Pancreas (tissue), 10 donors: Measurements from ENCODE around the gene GALNT9. TPM values are rescaled to one million over a fixed set of nuclear protein-coding genes. Genes with fewer than 3 reads are reported as not detected.

ENCODE experiments used
- ATAC-seq, 4 donors: fragments of 200-7000 bp; cut with Tn5 transposase; one replicate each; pipeline versions ENCODE4 v1.8.0 to v1.9.1; 2020; ENCODE audit warnings: mild to moderate bottlenecking in 4 of 4, moderate library complexity in 4 of 4
- DNase-seq, 6 donors: peaks; one replicate each; pipeline ENCODE4 v3.0.0-alpha.2; 2020
- FAIRE-seq: peaks from 2 replicates; lab custom pipeline; 2012; peaks lifted over from hg19 to GRCh38; lab: Jason Lieb, UNC
- H3K27ac ChIP-seq, 4 donors: fragments of 200-600 bp; sonication (generic); 1 replicate in 3 of 4; 2 replicates in 1 of 4; pipeline versions ENCODE4 v1.5.0 to v1.8.0; 2020
- H3K27me3 ChIP-seq, 4 donors: fragments of 200-600 bp; one replicate each; pipeline ENCODE4 v1.8.0; 2021
- H3K36me3 ChIP-seq, 3 donors: fragments of 200-600 bp; sonication (generic) in 1 of 3; one replicate each; pipeline versions ENCODE4 v1.5.0 to v1.8.0; 2020 to 2021
- H3K4me1 ChIP-seq, 3 donors: fragments of 200-600 bp; one replicate each; pipeline ENCODE4 v1.8.0; 2021
- H3K4me3 ChIP-seq, 4 donors: fragments of 200-600 bp; sonication (generic) in 2 of 4; one replicate each; pipeline versions ENCODE4 v1.5.0 to v1.8.0; 2020 to 2021
- H3K9me3 ChIP-seq, 4 donors: fragments of 200-600 bp; one replicate each; pipeline ENCODE4 v1.8.0; 2021
- WGBS, 2 donors: extraction: QIAGEN DNeasy Blood & Tissue Kit; methylation state at CpG; one replicate each; pipeline ENCODE4 v1.1.7; 2013; 5-methylcytosine and 5-hydroxymethylcytosine counted together
- intact Hi-C, 3 donors: fragments of 100-400 bp; cut with DNase I; formaldehyde crosslinking; loops; one replicate each; pipeline versions ENCODE4 v1.11.1 to v1.14.2; 2022
- polyA plus RNA-seq, 2 donors: library from polyadenylated mRNA; stranded (reverse); fragments of 200-250 nt; gene quantifications; one replicate each; pipeline ENCODE4 v1.2.3, GENCODE V29; 2013
- total RNA-seq, 6 donors: library from RNA; stranded (reverse); fragmentation: NEBNext Ultra II Directional in 4 of 6; extraction: Animal tissue kit (Norgen Biotek cat#: 25700) in 4 of 6; gene quantifications; one replicate each; pipeline versions ENCODE4 v1.2.1 to v1.2.4, GENCODE V29; 2021 to 2023
- TF ChIP-seq, protein P1 (sequence below), 4 donors: fragments of 200-600 bp; sonication (generic) in 3 of 4; IDR thresholded peaks; one replicate each; pipeline versions ENCODE4 v1.5.0 to v1.8.0; 2021; ENCODE audit warnings: antibody characterized with exemption in 4 of 4
- donor health status: healthy with polysubstance abuse.
- donor health status: DM: no; HTN: no; CAD: no; lungs with moderate emphysema.
- donor health status: DM: no; HTN: no; CAD: no.
- donor health status: control.
- donor health status: control.
- donor health status: Bipolar disorder and iron deficiency.
- donor health status: DM: yes; HTN: yes; CAD: no.
- donor health status: DM: no; HTN: no; CAD: no.
- donor health status: DM: no; HTN: no; CAD: no.
- donor health status: DM: yes; HTN: yes; CAD: no.

Gene GALNT9
- total and polyA plus RNA-seq, 8 donors = 0.09 to 0.46 (median 0.25) TPM; not detected in 5

DNA sequence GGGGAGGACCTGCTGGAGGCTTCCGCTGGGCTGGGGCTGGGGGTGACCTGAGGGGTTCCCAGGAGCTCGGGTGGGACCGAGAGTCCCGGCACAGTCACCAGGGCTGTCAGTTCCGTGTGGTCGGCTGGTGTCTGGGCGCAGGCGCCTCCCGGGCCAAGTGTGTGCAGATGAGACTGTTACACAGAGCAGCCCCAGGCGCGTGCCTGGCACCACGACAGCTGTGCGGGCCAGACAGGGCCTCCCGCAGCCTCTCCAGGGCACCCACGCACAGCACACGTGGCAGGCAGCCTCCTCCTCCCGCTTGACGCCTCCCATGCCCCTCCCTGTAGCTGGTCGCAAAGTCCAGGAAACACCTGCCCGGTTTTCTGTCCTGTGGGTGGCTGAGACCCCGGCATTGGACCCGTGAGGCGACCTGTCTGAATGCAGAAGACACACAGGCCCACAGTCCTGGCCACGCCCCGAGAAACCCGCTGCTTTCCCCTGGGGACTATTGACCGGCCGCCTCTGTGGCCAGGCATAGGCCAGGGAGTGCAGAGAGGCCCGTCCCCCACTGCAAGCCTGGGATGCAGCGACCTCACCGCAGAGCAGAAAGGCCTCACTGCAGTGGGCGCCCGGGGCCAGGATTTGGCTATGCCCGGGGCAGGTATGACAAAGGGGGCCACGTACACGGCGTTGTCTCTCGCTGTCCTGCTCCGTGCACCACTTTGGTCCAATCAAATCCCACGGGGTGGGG lies 12.1 kb upstream of the GALNT9 start:
- H3K27me3 ChIP-seq = peaks cover 0 to 9% (median 0%) of the 10 kb centered on the region in 4 donors
- TF ChIP-seq, protein P1, sequence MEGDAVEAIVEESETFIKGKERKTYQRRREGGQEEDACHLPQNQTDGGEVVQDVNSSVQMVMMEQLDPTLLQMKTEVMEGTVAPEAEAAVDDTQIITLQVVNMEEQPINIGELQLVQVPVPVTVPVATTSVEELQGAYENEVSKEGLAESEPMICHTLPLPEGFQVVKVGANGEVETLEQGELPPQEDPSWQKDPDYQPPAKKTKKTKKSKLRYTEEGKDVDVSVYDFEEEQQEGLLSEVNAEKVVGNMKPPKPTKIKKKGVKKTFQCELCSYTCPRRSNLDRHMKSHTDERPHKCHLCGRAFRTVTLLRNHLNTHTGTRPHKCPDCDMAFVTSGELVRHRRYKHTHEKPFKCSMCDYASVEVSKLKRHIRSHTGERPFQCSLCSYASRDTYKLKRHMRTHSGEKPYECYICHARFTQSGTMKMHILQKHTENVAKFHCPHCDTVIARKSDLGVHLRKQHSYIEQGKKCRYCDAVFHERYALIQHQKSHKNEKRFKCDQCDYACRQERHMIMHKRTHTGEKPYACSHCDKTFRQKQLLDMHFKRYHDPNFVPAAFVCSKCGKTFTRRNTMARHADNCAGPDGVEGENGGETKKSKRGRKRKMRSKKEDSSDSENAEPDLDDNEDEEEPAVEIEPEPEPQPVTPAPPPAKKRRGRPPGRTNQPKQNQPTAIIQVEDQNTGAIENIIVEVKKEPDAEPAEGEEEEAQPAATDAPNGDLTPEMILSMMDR (IDR thresholded peaks at IDR 0.05) = no peak
- no peak overlapping the region for H3K4me3 ChIP-seq
- H3K4me1 ChIP-seq = no peaks in the 10 kb centered on the region
- H3K9me3 ChIP-seq = no peaks in the 10 kb centered on the region
- FAIRE-seq (no peak), DNase-seq (no peak), ATAC-seq (no peak)
- no peaks in the 10 kb centered on the region for H3K36me3 ChIP-seq
- WGBS, 2 donors = 69 to 73% methylated on average over 40 of the region's 40 CpGs
- intact Hi-C loops = no loop called here
- H3K27ac ChIP-seq = no peak overlapping the region

DNA sequence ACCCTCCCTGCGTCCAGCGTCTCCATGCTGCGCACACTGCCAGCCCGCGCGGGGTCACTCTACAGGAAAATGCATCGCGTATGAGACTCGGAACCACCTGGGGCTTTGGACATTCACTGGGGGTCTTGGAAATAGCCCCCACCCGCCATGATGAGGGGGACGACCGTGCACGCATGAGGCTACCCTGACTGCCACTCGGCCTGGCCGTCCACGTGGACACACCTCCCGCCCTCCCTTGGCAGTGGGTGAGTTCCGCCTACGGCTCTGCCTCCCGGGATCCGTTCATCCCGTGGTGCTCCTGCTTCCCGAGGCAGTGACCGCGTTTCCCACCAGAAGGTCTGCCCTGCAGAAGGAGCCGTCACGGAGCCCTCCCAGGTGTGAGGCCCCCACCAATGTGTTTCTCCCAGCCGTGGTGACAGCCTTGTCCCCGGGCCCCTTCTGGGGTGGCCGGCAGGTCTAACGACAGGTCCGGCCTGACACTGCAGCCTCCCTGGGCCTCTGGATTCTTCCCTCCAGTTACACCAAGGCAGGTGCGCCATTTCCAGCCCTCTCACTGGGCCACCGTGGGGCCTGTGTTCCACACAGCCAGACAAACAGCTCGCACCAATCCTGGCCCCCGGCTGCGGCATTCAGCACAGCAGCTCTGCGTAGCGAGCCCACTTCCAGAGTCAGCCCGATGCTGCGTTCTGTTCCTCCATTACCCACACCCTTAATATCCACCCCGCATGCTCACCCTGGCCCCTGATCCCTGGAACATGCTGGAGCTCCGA lies 11.1 kb upstream of the GALNT9 start:
- intact Hi-C loops = no loop called here
- 74 to 78% methylated on average over 43 of the region's 43 CpGs for WGBS, 2 donors
- ATAC-seq = no peak
- Histone ChIP-seq H3K27ac (no peak overlapping the region), H3K9me3 (no peaks in the 10 kb centered on the region), H3K4me1 (no peaks in the 10 kb centered on the region), H3K27me3 (peaks cover 0 to 8% (median 0%) of the 10 kb centered on the region in 4 donors), H3K36me3 (no peaks in the 10 kb centered on the region), H3K4me3 (no peak overlapping the region)
- TF ChIP-seq, protein P1 (IDR thresholded peaks at IDR 0.05) = no peak
- no peak for DNase-seq
- FAIRE-seq = no peak

DNA sequence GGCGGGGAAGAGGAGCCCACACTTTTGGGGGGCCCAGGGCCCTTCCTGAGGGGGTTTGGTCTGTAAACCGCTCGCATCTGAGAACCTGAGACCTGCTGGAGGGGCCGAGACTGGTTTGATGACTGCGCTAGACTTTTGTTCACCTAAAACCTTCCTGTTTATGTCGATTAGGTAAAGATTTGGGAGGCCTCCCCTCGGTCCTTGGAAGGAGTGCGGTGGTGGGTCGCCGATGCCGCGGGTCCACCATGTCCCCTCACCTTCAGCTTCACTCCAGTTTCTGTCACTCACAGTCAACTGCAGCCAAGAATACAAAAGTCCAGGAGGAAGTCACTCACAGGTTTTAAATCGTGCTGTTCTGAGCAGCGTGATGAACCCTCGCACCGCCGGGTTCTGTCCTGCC lies 10.5 kb upstream of the GALNT9 start:
- Histone ChIP-seq H3K9me3 (no peaks in the 10 kb centered on the region), H3K4me1 (no peaks in the 10 kb centered on the region), H3K36me3 (no peaks in the 10 kb centered on the region), H3K27me3 (peaks cover 0 to 8% (median 0%) of the 10 kb centered on the region in 4 donors), H3K27ac (no peak overlapping the region), H3K4me3 (no peak overlapping the region)
- intact Hi-C loops = no loop called here
- TF ChIP-seq, protein P1 (IDR thresholded peaks at IDR 0.05) = no peak
- WGBS, 2 donors = 71% methylated on average over 17 of the region's 17 CpGs
- no peak for ATAC-seq
- FAIRE-seq = no peak
- DNase-seq = no peak

DNA sequence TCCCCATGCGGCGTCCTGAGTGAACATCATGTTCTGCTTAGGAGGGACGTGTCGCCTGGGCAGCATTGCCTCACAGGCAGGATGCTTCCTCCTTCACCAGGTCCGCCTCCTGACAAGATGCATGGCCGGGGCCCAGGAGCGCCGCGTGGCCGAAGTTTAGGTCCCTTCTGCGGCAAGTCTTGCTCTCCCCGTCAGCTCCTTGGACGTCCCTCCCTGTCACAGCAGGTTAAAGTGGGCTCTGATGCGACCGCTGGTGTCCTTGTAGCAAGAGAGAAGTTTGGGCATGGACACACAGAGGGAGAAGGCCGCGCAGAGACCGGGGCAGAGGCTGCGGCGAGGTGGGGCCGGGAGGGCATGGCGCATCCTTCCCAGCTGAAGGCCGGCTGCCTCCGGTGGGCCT lies 9.4 kb upstream of the GALNT9 start:
- no peak for DNase-seq
- TF ChIP-seq, protein P1 (IDR thresholded peaks at IDR 0.05) = no peak
- ATAC-seq = no peak
- no peaks in the 10 kb centered on the region for H3K4me1 ChIP-seq
- WGBS, 2 donors = 75 to 77% methylated on average over 24 of the region's 24 CpGs
- no peak overlapping the region for H3K27ac ChIP-seq
- no peaks in the 10 kb centered on the region for H3K36me3 ChIP-seq
- no peaks in the 10 kb centered on the region for H3K9me3 ChIP-seq
- intact Hi-C loops = no loop called here
- no peak overlapping the region for H3K4me3 ChIP-seq
- H3K27me3 ChIP-seq = peaks cover 0 to 8% (median 0%) of the 10 kb centered on the region in 4 donors
- FAIRE-seq = no peak
